Measurements from ENCODE around the gene KCNMA1.

Gene KCNMA1

DNA sequence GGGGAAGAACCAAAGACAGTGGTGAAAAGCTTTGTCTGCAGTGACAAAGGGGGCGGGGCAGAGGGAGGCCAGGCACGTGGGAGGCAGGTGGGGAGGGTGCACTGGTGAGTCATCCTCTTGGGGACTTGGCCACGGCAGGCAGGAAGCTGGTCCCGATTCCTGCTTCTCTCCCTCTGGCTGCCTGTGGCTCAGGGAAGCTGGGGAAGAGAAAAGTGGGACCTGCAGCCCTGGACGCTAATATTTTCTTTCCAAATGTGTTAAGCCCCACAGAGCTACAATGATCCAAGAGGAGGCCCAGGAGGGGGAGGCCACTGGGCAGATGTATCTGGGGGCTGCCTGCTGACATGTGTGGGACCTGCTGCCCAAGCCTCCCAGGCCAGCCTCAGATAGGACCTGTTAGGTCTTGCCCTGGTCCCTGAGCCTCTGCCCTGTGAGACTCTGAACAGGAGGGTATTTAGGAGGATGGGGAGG lies 231.8 kb downstream of the KCNMA1 start:
- TF ChIP-seq CTCF (IDR thresholded peaks at IDR 0.05; ENCODE audit: low read depth, low read length) = no peak
- H3K4me3 ChIP-seq (ENCODE audit: low read depth, low read length) = no peak overlapping the region
- DNase-seq (ENCODE audit: low read depth, low spot score) = peak; percentile 70
- in situ Hi-C loops (cut with HindIII; ENCODE audit: low sequenced_read_pairs) = no loop called here

GRCh38 chr10:77404810-77405209 lies 232.8 kb downstream of the KCNMA1 start:
- DNase-seq (ENCODE audit: low read depth, low spot score) = no peak
- H3K4me3 ChIP-seq (ENCODE audit: low read depth, low read length) = no peak overlapping the region
- TF ChIP-seq CTCF (IDR thresholded peaks at IDR 0.05; ENCODE audit: low read depth, low read length) = no peak
- in situ Hi-C loops (cut with HindIII; ENCODE audit: low sequenced_read_pairs) = no loop called here

- no peak for TF ChIP-seq CTCF (IDR thresholded peaks at IDR 0.05; ENCODE audit: low read depth, low read length)
- H3K4me3 ChIP-seq (ENCODE audit: low read depth, low read length) = no peak overlapping the region
- in situ Hi-C loops (cut with HindIII; ENCODE audit: low sequenced_read_pairs) = no loop called here
- DNase-seq (ENCODE audit: low read depth, low spot score) = no peak
Measured at GRCh38 chr10:77403761-77404160, 233.8 kb downstream of the KCNMA1 start.

GRCh38 chr10:77401683-77402082 lies 235.9 kb downstream of the KCNMA1 start:
- in situ Hi-C loops (cut with HindIII; ENCODE audit: low sequenced_read_pairs) = no loop called here
- no peak for DNase-seq (ENCODE audit: low read depth, low spot score)
- H3K4me3 ChIP-seq (ENCODE audit: low read depth, low read length) = no peak overlapping the region
- no peak for TF ChIP-seq CTCF (IDR thresholded peaks at IDR 0.05; ENCODE audit: low read depth, low read length)

- no peak overlapping the region for H3K4me3 ChIP-seq (ENCODE audit: low read depth, low read length)
- in situ Hi-C loops (cut with HindIII; ENCODE audit: low sequenced_read_pairs) = no loop called here
- no peak for DNase-seq (ENCODE audit: low read depth, low spot score)
- TF ChIP-seq CTCF (IDR thresholded peaks at IDR 0.05; ENCODE audit: low read depth, low read length) = no peak
Measured at GRCh38 chr10:77400033-77400432, 237.6 kb downstream of the KCNMA1 start.

GRCh38 chr10:77398986-77399755 lies 238.4 kb downstream of the KCNMA1 start:
- no peak for DNase-seq (ENCODE audit: low read depth, low spot score)
- no peak overlapping the region for H3K4me3 ChIP-seq (ENCODE audit: low read depth, low read length)
- in situ Hi-C loops (cut with HindIII; ENCODE audit: low sequenced_read_pairs) = no loop called here
- TF ChIP-seq CTCF (IDR thresholded peaks at IDR 0.05; ENCODE audit: low read depth, low read length) = no peak
